Activated naive CD8-positive, alpha-beta T cell treated with anti-CD3 and anti-CD28 coated beads, Interleukin-2, amount 10 ng/mL, durations not matched to agents 7 days and 5 days (primary cell): ENCODE results near the gene CDC42EP3. TPM values are rescaled to one million over a fixed set of nuclear protein-coding genes. Genes with fewer than 3 reads are reported as not detected.

Experiments
- ATAC-seq: fragments of 150-1000 bp; cut with Tn5 transposase; one replicate; pipeline ENCODE4 v1.10.0; 2021; ENCODE audit warnings: low read depth, moderate library complexity
- POLR2A ChIA-PET: fragments of 350-600 bp; sonication (Branson Sonifier 250); formaldehyde crosslinking; loops from one replicate; lab custom pipeline; 2021; ENCODE audit warnings: antibody characterized with exemption; lab: Charles Lee
- DNase-seq: peaks from one replicate; pipeline ENCODE4 v3.0.0; 2021
- H3K27ac Mint-ChIP-seq: one replicate; pipeline ENCODE4 v1.8.0; 2022; ENCODE audit warnings: mild to moderate bottlenecking, mixed read lengths
- H3K27me3 Mint-ChIP-seq: one replicate; pipeline ENCODE4 v1.8.0; 2022; ENCODE audit warnings: mild to moderate bottlenecking, moderate library complexity, mixed read lengths
- H3K36me3 Mint-ChIP-seq: one replicate; pipeline ENCODE4 v1.8.0; 2021; ENCODE audit warnings: mild to moderate bottlenecking, mixed read lengths
- H3K4me1 Mint-ChIP-seq: one replicate; pipeline ENCODE4 v1.8.0; 2021; ENCODE audit warnings: mixed read lengths
- H3K4me3 Mint-ChIP-seq: one replicate; pipeline ENCODE4 v1.8.0; 2022; ENCODE audit warnings: mild to moderate bottlenecking, moderate library complexity, mixed read lengths
- H3K9me3 Mint-ChIP-seq: one replicate; pipeline ENCODE4 v1.8.0; 2021; ENCODE audit warnings: mixed read lengths
- total RNA-seq, 2 experiments: library from RNA; stranded (reverse); gene quantifications; one replicate each; pipeline ENCODE4 v1.2.3, GENCODE V29; 2021

Gene CDC42EP3
- total RNA-seq, 2 experiments from 2014 or later: 39.5 to 40.1 TPM

DNA sequence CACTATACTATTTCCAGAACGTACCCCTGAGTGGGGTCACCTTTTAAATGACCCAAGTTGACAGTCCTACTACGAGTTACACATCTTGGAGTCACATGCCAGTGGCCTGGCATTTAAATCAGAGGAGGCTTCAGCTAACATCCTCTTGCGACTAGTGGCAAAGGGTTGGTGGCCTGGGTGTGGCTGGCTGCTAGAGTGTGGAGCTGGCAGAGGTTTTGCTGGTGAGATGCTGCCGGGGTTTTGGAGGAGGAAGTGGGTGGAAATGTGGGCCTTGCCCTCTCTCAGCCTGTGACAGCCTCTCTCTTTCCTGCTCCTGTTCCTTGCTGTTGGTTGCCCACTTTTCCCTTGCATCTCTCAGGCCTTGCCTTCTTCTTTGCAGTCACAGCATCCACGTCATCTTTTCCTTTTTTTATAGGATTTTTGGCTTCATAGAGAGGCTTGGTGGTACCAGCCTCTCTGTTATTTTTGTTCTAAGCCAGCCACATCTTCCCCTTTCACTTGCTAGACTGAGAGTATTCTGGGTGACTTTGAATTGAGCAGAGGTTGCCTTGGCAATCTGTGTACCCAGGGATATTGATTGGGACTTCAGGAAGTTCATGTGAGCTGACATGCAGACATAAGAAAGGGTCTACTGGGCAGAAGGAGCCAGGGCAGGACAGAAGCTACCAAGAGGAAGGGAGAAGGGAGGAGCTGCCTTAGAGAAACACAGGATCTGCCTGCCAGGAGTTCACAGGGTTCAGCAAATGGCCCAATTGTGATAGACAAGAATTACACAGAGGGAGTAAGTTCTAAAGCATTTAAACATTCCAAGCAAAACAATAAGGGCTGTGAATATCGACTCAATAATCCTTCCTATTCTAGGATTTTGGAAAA is 55.4 kb downstream of the CDC42EP3 start:
- peak overlapping the region; percentile 83 for H3K27ac Mint-ChIP-seq
- H3K36me3 Mint-ChIP-seq: no peaks in the 10 kb centered on the region
- H3K27me3 Mint-ChIP-seq: no peaks in the 10 kb centered on the region
- H3K4me3 Mint-ChIP-seq: peak overlapping the region; percentile 47
- peaks cover 20% of the 10 kb centered on the region for H3K4me1 Mint-ChIP-seq
- peak; percentile 91 for ATAC-seq
- H3K9me3 Mint-ChIP-seq: no peaks in the 10 kb centered on the region
- DNase-seq: peak; percentile 63
- POLR2A ChIA-PET: interaction anchor here (2.7 kb wide), 1 partner anchor 9 kb away, joined by 8 read pairs; no protein-coding TSS in a partner anchor

DNA sequence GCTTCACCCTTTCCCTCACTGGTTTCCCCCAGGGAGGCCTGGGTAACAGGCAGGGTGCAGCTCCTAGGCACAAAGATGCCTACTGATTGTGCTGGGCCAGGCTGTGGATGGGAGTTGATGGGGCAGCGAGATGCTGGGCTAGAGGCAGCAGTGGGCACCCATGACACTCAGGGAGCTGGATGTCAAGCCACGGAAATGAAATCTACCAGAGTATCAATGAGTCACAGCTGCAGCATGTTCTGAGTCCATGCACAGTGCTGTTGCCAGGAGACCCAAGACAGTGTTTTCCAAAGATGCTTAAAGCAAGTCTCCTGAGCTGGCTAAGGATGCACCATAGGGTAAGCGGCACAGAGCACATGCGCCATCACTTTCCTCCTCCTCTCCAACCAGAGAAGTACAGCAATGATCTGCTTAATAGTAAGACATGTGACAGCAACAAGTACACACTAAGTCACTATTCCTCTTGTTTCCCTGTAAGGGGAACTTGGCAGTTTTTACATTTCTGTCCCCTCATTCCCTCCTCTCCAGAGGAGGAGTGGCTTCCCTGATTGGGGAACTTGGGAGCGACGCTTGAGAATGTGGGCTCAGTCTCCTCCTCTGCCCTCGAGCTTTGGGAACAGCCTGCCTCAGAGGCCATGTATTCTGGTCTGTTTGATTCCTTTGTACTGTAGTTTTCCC is 57.2 kb downstream of the CDC42EP3 start:
- no peaks in the 10 kb centered on the region for H3K9me3 Mint-ChIP-seq
- no peak overlapping the region for H3K4me3 Mint-ChIP-seq
- POLR2A ChIA-PET: interaction anchor here (2.7 kb wide), 1 partner anchor 11 kb away, joined by 8 read pairs; no protein-coding TSS in a partner anchor
- H3K27ac Mint-ChIP-seq: no peak overlapping the region
- no peaks in the 10 kb centered on the region for H3K36me3 Mint-ChIP-seq
- ATAC-seq: no peak
- H3K4me1 Mint-ChIP-seq: peaks cover 20% of the 10 kb centered on the region
- H3K27me3 Mint-ChIP-seq: no peaks in the 10 kb centered on the region
- DNase-seq: no peak

GRCh38 chr2:37612382-37612781 is 59.1 kb downstream of the CDC42EP3 start:
- no peaks in the 10 kb centered on the region for H3K27me3 Mint-ChIP-seq
- peaks cover 19% of the 10 kb centered on the region for H3K4me1 Mint-ChIP-seq
- POLR2A ChIA-PET: no interaction called here
- H3K27ac Mint-ChIP-seq: no peak overlapping the region
- H3K4me3 Mint-ChIP-seq: no peak overlapping the region
- H3K36me3 Mint-ChIP-seq: no peaks in the 10 kb centered on the region
- no peak for DNase-seq
- no peak for ATAC-seq
- H3K9me3 Mint-ChIP-seq: peaks cover 5% of the 10 kb centered on the region

GRCh38 chr2:37610638-37611289 is 60.7 kb downstream of the CDC42EP3 start:
- Mint-ChIP-seq H3K27me3 (no peaks in the 10 kb centered on the region), H3K9me3 (peaks cover 10% of the 10 kb centered on the region), H3K4me3 (no peak overlapping the region), H3K36me3 (peaks cover 4% of the 10 kb centered on the region), H3K4me1 (peaks cover 5% of the 10 kb centered on the region), H3K27ac (no peak overlapping the region)
- POLR2A ChIA-PET: no interaction called here
- DNase-seq (no peak), ATAC-seq (no peak)

DNA sequence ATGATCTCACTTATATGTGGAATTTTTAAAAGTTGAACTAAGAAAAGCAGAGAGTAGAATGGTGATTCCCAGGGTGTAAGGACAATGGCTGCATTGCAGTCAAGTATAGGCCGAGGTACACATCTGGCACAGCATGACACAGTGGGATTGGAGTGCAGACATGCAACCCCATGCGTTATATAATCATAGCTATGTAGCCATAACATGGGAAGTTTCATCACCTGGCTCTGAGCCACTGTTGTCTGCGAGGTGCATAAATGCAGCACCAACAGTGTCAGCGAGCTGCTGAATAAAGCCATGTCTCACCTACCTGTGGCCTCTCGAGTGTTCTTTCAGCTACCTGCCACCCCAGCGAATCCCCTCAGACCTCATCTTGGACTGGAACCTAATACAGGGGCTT is 61.7 kb downstream of the CDC42EP3 start:
- DNase-seq (no peak), ATAC-seq (no peak)
- Mint-ChIP-seq H3K9me3 (peaks cover 13% of the 10 kb centered on the region), H3K4me1 (no peaks in the 10 kb centered on the region), H3K27me3 (no peaks in the 10 kb centered on the region), H3K36me3 (peaks cover 6% of the 10 kb centered on the region), H3K4me3 (no peak overlapping the region), H3K27ac (no peak overlapping the region)
- POLR2A ChIA-PET: no interaction called here

DNA sequence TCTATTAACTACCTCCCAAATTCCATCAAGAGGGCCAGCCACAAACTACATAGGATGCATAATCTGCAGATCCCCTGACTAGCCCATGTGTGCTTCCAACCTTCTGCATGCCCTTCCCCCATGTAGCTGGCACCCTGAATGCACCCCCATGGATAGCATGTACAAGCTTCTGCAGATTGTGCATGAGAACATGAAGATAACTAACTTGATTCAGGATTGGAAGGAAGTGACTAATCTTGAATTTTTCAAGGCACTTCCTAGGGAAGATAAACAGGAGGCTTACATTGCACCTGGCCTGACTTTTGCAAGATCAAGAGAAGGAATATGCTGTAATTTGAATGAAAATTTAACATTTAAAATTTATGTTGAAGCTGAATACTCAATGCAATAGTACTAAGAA is 66.7 kb downstream of the CDC42EP3 start:
- no peak for ATAC-seq
- DNase-seq: no peak
- peaks cover 23% of the 10 kb centered on the region for H3K4me1 Mint-ChIP-seq
- no peak overlapping the region for H3K27ac Mint-ChIP-seq
- H3K4me3 Mint-ChIP-seq: no peak overlapping the region
- H3K9me3 Mint-ChIP-seq: peaks cover 17% of the 10 kb centered on the region
- H3K27me3 Mint-ChIP-seq: no peaks in the 10 kb centered on the region
- POLR2A ChIA-PET: no interaction called here
- H3K36me3 Mint-ChIP-seq: peaks cover 17% of the 10 kb centered on the region

GRCh38 chr2:37602702-37603101 is 68.7 kb downstream of the CDC42EP3 start:
- Mint-ChIP-seq H3K4me3 (no peak overlapping the region), H3K27me3 (no peaks in the 10 kb centered on the region), H3K4me1 (peaks cover 29% of the 10 kb centered on the region), H3K9me3 (peaks cover 16% of the 10 kb centered on the region), H3K27ac (no peak overlapping the region), H3K36me3 (peaks cover 23% of the 10 kb centered on the region)
- ATAC-seq (no peak), DNase-seq (no peak)
- POLR2A ChIA-PET: interaction anchor here (0.7 kb wide), 1 partner anchor 69 kb away, joined by 3 read pairs; no protein-coding TSS in a partner anchor

GRCh38 chr2:37602040-37602439 is 69.4 kb downstream of the CDC42EP3 start:
- Mint-ChIP-seq H3K4me1 (peaks cover 29% of the 10 kb centered on the region), H3K36me3 (peaks cover 26% of the 10 kb centered on the region), H3K27ac (peak overlapping the region; percentile 17), H3K4me3 (no peak overlapping the region), H3K27me3 (no peaks in the 10 kb centered on the region), H3K9me3 (peaks cover 16% of the 10 kb centered on the region)
- POLR2A ChIA-PET: interaction anchor here (0.5 kb wide), 1 partner anchor 47 kb away, joined by 3 read pairs; no protein-coding TSS in a partner anchor
- ATAC-seq: no peak
- DNase-seq: no peak

- H3K27ac Mint-ChIP-seq: peak overlapping the region; percentile 17
- DNase-seq (no peak), ATAC-seq (no peak)
- peaks cover 26% of the 10 kb centered on the region for H3K36me3 Mint-ChIP-seq
- H3K27me3 Mint-ChIP-seq: no peaks in the 10 kb centered on the region
- no peak overlapping the region for H3K4me3 Mint-ChIP-seq
- POLR2A ChIA-PET: interaction anchor here (0.5 kb wide), 1 partner anchor 48 kb away, joined by 3 read pairs; no protein-coding TSS in a partner anchor
- H3K4me1 Mint-ChIP-seq: peaks cover 29% of the 10 kb centered on the region
- H3K9me3 Mint-ChIP-seq: peaks cover 16% of the 10 kb centered on the region
Measured at GRCh38 chr2:37601569-37601968, 69.9 kb downstream of the CDC42EP3 start.

- peak; percentile 18 for ATAC-seq
- Mint-ChIP-seq H3K4me1 (peaks cover 29% of the 10 kb centered on the region), H3K4me3 (peak overlapping the region; percentile 59), H3K9me3 (peaks cover 14% of the 10 kb centered on the region), H3K27me3 (no peaks in the 10 kb centered on the region), H3K27ac (peak overlapping the region; percentile 68), H3K36me3 (peaks cover 27% of the 10 kb centered on the region)
- POLR2A ChIA-PET: interaction anchor here (0.8 to 2.1 kb wide), 5 partner anchors 15 to 70 kb away, joined by 3 to 11 read pairs (median 3); no protein-coding TSS in a partner anchor
- no peak for DNase-seq
Measured at GRCh38 chr2:37600735-37601134, 70.7 kb downstream of the CDC42EP3 start.

DNA sequence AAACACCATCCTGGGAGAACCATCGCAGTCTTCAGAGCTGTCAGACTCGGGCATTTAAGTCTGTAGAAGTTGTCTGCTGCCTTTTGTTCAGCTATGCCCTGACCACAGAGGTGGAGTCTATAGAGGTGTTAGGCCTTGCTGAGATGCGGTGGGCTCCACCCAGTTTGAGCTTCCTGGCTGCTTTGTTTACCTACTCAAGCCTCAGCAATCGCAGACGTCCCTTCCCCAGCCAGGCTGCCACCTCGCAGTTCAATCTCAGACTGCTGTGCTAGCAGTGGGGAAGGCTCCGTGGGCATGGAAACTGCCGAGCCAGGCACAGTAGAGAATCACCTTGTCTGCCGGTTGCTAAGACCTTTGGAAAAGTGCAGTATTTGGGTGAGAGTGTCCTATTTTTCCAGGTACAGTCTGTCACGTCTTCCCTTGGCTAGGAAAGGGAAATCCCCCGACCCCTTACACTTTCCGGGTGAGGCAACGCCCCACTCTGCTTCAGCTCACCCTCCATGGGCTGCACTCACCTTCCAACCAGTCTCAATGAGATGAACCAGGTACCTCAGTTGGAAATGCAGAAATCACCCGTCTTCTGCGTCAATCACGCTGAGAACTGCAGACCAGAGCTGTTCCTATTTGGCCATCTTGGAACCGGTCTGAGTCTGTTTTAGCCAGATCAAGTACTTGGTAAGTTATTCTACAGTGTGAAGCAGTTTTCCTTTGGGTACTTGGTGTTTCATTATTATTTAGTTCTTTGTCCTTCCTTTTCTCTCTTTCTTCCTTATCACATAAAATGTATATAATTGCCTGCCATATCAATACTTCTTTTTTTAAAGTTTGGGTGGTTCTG is 71.5 kb downstream of the CDC42EP3 start:
- peak overlapping the region; percentile 59 for H3K4me3 Mint-ChIP-seq
- H3K36me3 Mint-ChIP-seq: peaks cover 29% of the 10 kb centered on the region
- POLR2A ChIA-PET: interaction anchor here (0.8 to 2.1 kb wide), 6 partner anchors 14 to 71 kb away, joined by 3 to 11 read pairs (median 4); no protein-coding TSS in a partner anchor
- peak; percentile 89 for ATAC-seq
- H3K9me3 Mint-ChIP-seq: peaks cover 11% of the 10 kb centered on the region
- peak overlapping the region; percentile 80 for H3K27ac Mint-ChIP-seq
- H3K4me1 Mint-ChIP-seq: peaks cover 29% of the 10 kb centered on the region
- DNase-seq: peak; percentile 53
- H3K27me3 Mint-ChIP-seq: no peaks in the 10 kb centered on the region

- Mint-ChIP-seq H3K27me3 (no peaks in the 10 kb centered on the region), H3K27ac (no peak overlapping the region), H3K4me3 (no peak overlapping the region), H3K36me3 (peaks cover 16% of the 10 kb centered on the region), H3K4me1 (peaks cover 19% of the 10 kb centered on the region), H3K9me3 (peaks cover 11% of the 10 kb centered on the region)
- DNase-seq (no peak), ATAC-seq (no peak)
- POLR2A ChIA-PET: interaction anchor here (0.6 kb wide), 1 partner anchor 34 kb away, joined by 3 read pairs; no protein-coding TSS in a partner anchor
Measured at GRCh38 chr2:37593694-37594093, 77.7 kb downstream of the CDC42EP3 start.
